Smooth muscle cell (in vitro differentiated cells): ENCODE data around the gene WNT9A. TPM values are rescaled to one million over a fixed set of nuclear protein-coding genes. Genes with fewer than 3 reads are reported as not detected.
"Not testable (repeated sequence)": the region's sequence is repeated elsewhere in the genome, so short reads cannot be mapped to it uniquely, and the experiment has no call there.

ENCODE experiments used
- DNase-seq: peaks from one replicate; lab custom pipeline; 2025; ENCODE audit not compliant: unreplicated experiment; lab: John Stamatoyannopoulos, UW
- H2AFZ ChIP-seq: fragments of 200-600 bp; sonication (generic); 2 replicates; pipeline ENCODE4 v1.6.0; 2016; ENCODE audit warnings: antibody characterized with exemption, low read depth, mild to moderate bottlenecking
- H3F3A ChIP-seq: fragments of 200-600 bp; sonication (generic); 2 replicates; pipeline ENCODE4 v1.6.0; 2017; ENCODE audit warnings: antibody characterized with exemption, low read depth
- H3K27ac ChIP-seq: fragments of 200-600 bp; sonication (generic); 2 replicates; pipeline ENCODE4 v1.5.1; 2016; ENCODE audit warnings: low read depth, mild to moderate bottlenecking
- H3K27me3 ChIP-seq: fragments of 200-600 bp; sonication (generic); 2 replicates; pipeline ENCODE4 v1.6.1; 2016; ENCODE audit warnings: low read depth, mild to moderate bottlenecking
- H3K36me3 ChIP-seq: fragments of 200-600 bp; sonication (generic); 2 replicates; pipeline ENCODE4 v1.5.1; 2016; ENCODE audit warnings: low read depth
- H3K4me1 ChIP-seq: fragments of 200-600 bp; sonication (generic); 2 replicates; pipeline ENCODE4 v1.5.1; 2016; ENCODE audit warnings: low read depth
- H3K4me2 ChIP-seq: fragments of 200-600 bp; sonication (generic); 2 replicates; pipeline ENCODE4 v1.6.0; 2016; ENCODE audit warnings: mild to moderate bottlenecking
- H3K4me3 ChIP-seq: fragments of 200-600 bp; sonication (generic); 2 replicates; pipeline ENCODE4 v1.5.1; 2016; ENCODE audit warnings: mild to moderate bottlenecking
- H3K79me2 ChIP-seq: fragments of 200-600 bp; sonication (generic); 2 replicates; pipeline ENCODE4 v1.6.0; 2016; ENCODE audit warnings: low read depth, mild to moderate bottlenecking
- H3K9ac ChIP-seq: fragments of 200-600 bp; sonication (generic); 2 replicates; pipeline ENCODE4 v1.6.0; 2016; ENCODE audit warnings: low read depth
- H3K9me3 ChIP-seq: fragments of 200-600 bp; sonication (generic); replicated peaks from 2 replicates; pipeline ENCODE4 v1.5.1; 2016; ENCODE audit warnings: low read depth
- H4K20me1 ChIP-seq: fragments of 200-600 bp; sonication (generic); 2 replicates; pipeline ENCODE4 v1.6.0; 2016; ENCODE audit warnings: low read depth
- CTCF ChIP-seq: fragments of 200-600 bp; sonication (generic); IDR thresholded peaks from 2 replicates; pipeline ENCODE4 v1.5.1; 2017; ENCODE audit warnings: borderline replicate concordance, mild to moderate bottlenecking, antibody characterized with exemption; ENCODE audit not compliant: insufficient read depth, poor library complexity, severe bottlenecking
- WGBS: methylation state at CpG from one replicate; pipeline ENCODE4 v1.1.7; 2016; ENCODE audit warnings: low lambda C conversion rate; 5-methylcytosine and 5-hydroxymethylcytosine counted together
- polyA plus RNA-seq: library from polyadenylated mRNA; unstranded; fragments of >200 nt; fragmentation: Nextera tagmentation; extraction: Ambion mirVana; gene quantifications from 2 replicates; pipeline ENCODE4 v1.2.1, GENCODE V29; 2016
- total RNA-seq: library from RNA; depleted of rRNA; stranded (reverse); fragments of >200 nt; gene quantifications from 2 replicates; pipeline ENCODE4 v1.2.3, GENCODE V29; 2014

Gene WNT9A
- total and polyA plus RNA-seq, 2 experiments from 2014 or later, result 0.03 to 2.6 TPM

- 92% methylated on average over 36 of the region's 36 CpGs for WGBS
- not testable (repeated sequence) for H3K27me3 ChIP-seq
Measured at GRCh38 chr1:227970076-227970995, 22.6 kb upstream of the WNT9A start.

GRCh38 chr1:227967815-227968214, 20.1 kb upstream of the WNT9A start:
- not testable (repeated sequence) for H3K79me2 ChIP-seq, H3K9ac ChIP-seq, H3K9me3 ChIP-seq, H4K20me1 ChIP-seq, H3K27ac ChIP-seq, H2AFZ ChIP-seq, H3K4me3 ChIP-seq, DNase-seq, H3K4me2 ChIP-seq, H3K36me3 ChIP-seq, H3K4me1 ChIP-seq, H3F3A ChIP-seq, H3K27me3 ChIP-seq
- 88% methylated on average over 5 of the region's 5 CpGs for WGBS

More at GRCh38 chr1:227970076-227970995, 22.6 kb upstream of the WNT9A start:
- DNase-seq, H3K27ac ChIP-seq, H3K9me3 ChIP-seq, H3K9ac ChIP-seq, H3F3A ChIP-seq, H2AFZ ChIP-seq, H3K4me3 ChIP-seq, H4K20me1 ChIP-seq, H3K79me2 ChIP-seq, H3K36me3 ChIP-seq, H3K4me1 ChIP-seq, H3K4me2 ChIP-seq: not testable (repeated sequence)

- not testable (repeated sequence) for H3K36me3 ChIP-seq, DNase-seq, H3K9ac ChIP-seq, H3K4me1 ChIP-seq, H2AFZ ChIP-seq, H3K4me3 ChIP-seq, H4K20me1 ChIP-seq, H3K79me2 ChIP-seq, H3K27ac ChIP-seq, H3K27me3 ChIP-seq, H3K9me3 ChIP-seq, H3K4me2 ChIP-seq, H3F3A ChIP-seq
- WGBS, result 92% methylated on average over 2 of the region's 2 CpGs
Measured at GRCh38 chr1:227966733-227967132, 19.0 kb upstream of the WNT9A start.

- no peak for TF ChIP-seq CTCF
- no peaks in the 10 kb centered on the region for H4K20me1 ChIP-seq
- H3K27me3 ChIP-seq, result no peaks in the 10 kb centered on the region
- H3K36me3 ChIP-seq, result no peaks in the 10 kb centered on the region
- no peaks in the 10 kb centered on the region for H3K4me1 ChIP-seq
- DNase-seq, result no peak
- WGBS, result 65% methylated on average over 4 of the region's 4 CpGs
- no peaks in the 10 kb centered on the region for H3K9me3 ChIP-seq
- no peak overlapping the region for H3K4me3 ChIP-seq
- H3K27ac ChIP-seq, result no peak overlapping the region
- H3K79me2 ChIP-seq, result no peaks in the 10 kb centered on the region
- H3K4me2 ChIP-seq, result no peak overlapping the region
- H2AFZ ChIP-seq, result no peak overlapping the region
- H3F3A ChIP-seq, result no peaks in the 10 kb centered on the region
- no peak overlapping the region for H3K9ac ChIP-seq
Measured at GRCh38 chr1:227961651-227962466, 14.1 kb upstream of the WNT9A start.

- Histone ChIP-seq H3K79me2 (no peaks in the 10 kb centered on the region), H3K36me3 (no peaks in the 10 kb centered on the region), H3K27ac (no peak overlapping the region), H3K9ac (no peak overlapping the region), H3K27me3 (peaks cover 11% of the 10 kb centered on the region), H3K4me1 (no peaks in the 10 kb centered on the region), H4K20me1 (no peaks in the 10 kb centered on the region), H3K4me3 (no peak overlapping the region), H3F3A (no peaks in the 10 kb centered on the region), H3K4me2 (no peak overlapping the region), H3K9me3 (no peaks in the 10 kb centered on the region), H2AFZ (no peak overlapping the region)
- no peak for TF ChIP-seq CTCF
- 87% methylated on average over 10 of the region's 10 CpGs for whole genome bisulfite sequencing
- no peak for DNase-seq
Measured at GRCh38 chr1:227959325-227959860, 11.7 kb upstream of the WNT9A start.
